ENCODE results near the gene PTPN14.

The PTPN14 gene

DNA sequence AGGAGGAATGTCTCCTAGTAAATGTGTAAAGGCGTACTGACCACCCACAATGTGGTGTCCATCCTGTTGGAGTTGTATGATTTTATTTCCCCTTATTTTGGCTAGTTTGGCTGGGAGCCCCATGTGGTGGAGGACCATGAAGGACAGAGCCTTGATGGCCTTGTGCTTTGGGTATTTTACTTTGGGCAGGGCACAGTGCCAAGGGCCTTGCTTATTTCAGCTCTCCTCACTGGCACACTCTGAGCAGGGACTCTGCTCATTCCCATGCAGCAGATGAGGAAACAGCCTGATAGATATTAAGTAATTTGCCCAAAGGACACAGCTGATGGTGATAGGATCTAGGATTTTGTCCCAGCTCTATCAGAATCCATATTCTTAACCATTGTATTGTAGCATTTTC lies 220.2 kb downstream of the PTPN14 start:
- ChIA-PET CTCF (interaction anchor here (0.6 to 11.8 kb wide), 45 partner anchors 7 to 1208 kb away, joined by 3 to 452 read pairs (median 10); partner anchors contain the start of gene SMYD2), POLR2A (no interaction called here)
- TF ChIP-seq, protein P1, sequence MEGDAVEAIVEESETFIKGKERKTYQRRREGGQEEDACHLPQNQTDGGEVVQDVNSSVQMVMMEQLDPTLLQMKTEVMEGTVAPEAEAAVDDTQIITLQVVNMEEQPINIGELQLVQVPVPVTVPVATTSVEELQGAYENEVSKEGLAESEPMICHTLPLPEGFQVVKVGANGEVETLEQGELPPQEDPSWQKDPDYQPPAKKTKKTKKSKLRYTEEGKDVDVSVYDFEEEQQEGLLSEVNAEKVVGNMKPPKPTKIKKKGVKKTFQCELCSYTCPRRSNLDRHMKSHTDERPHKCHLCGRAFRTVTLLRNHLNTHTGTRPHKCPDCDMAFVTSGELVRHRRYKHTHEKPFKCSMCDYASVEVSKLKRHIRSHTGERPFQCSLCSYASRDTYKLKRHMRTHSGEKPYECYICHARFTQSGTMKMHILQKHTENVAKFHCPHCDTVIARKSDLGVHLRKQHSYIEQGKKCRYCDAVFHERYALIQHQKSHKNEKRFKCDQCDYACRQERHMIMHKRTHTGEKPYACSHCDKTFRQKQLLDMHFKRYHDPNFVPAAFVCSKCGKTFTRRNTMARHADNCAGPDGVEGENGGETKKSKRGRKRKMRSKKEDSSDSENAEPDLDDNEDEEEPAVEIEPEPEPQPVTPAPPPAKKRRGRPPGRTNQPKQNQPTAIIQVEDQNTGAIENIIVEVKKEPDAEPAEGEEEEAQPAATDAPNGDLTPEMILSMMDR (IDR thresholded peaks at IDR 0.05; ENCODE audit: control extremely low read depth, extremely low read depth, low read depth, missing control alignments), result no peak
- no peak for DNase-seq (ENCODE audit: extremely low spot score)

DNA sequence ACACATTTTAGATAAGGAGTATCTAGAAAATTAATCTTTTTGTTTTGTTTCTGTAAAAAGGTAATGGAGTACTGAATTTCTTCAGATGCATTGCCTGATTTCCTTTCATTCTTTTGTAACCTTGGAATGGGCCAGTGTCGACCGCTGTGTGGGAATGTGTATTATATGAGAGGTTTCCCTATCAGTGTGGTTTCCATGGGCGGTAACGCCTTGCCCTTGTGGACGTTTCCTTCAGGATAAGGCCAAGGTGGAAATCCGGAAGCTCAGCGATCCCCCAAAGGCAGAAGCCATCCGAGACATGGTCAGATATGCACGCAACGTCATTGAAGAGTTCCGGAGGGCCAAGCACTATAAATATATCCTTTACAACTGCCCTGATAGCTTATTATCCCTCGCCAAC lies 220.7 kb downstream of the PTPN14 start:
- TF ChIP-seq, protein P1 (IDR thresholded peaks at IDR 0.05; ENCODE audit: control extremely low read depth, extremely low read depth, low read depth, missing control alignments), result no peak
- POLR2A ChIA-PET, result no interaction called here
- CTCF ChIA-PET, result interaction anchor here (0.9 to 11.8 kb wide), 27 partner anchors 14 to 1207 kb away, joined by 3 to 452 read pairs (median 15); partner anchors contain the start of gene SMYD2
- DNase-seq (ENCODE audit: extremely low spot score), result no peak

DNA sequence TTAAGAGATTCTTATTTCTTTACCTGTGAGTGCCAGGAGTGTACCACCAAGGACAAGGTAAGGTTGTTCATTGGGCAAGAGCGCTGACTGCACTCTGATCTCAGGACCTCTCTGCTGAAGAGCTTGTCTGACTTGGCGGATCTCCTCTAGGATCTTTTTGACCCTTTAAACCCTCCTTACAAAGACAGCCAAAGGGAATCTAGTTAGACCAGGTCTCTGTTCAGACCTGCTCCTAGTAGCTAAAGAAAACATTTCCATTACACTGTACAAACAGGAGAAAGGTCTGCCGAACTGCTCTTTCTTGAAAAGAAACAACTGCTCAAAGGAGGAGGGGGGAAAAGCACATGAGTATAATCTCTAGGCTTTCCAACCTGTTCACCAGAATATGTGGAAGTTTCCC lies 221.2 kb downstream of the PTPN14 start:
- TF ChIP-seq, protein P1 (IDR thresholded peaks at IDR 0.05; ENCODE audit: control extremely low read depth, extremely low read depth, low read depth, missing control alignments), result no peak
- ChIA-PET POLR2A (no interaction called here), CTCF (interaction anchor here (0.9 to 11.8 kb wide), 26 partner anchors 14 to 1207 kb away, joined by 3 to 452 read pairs (median 11); partner anchors contain the start of gene SMYD2)
- no peak for DNase-seq (ENCODE audit: extremely low spot score)

DNA sequence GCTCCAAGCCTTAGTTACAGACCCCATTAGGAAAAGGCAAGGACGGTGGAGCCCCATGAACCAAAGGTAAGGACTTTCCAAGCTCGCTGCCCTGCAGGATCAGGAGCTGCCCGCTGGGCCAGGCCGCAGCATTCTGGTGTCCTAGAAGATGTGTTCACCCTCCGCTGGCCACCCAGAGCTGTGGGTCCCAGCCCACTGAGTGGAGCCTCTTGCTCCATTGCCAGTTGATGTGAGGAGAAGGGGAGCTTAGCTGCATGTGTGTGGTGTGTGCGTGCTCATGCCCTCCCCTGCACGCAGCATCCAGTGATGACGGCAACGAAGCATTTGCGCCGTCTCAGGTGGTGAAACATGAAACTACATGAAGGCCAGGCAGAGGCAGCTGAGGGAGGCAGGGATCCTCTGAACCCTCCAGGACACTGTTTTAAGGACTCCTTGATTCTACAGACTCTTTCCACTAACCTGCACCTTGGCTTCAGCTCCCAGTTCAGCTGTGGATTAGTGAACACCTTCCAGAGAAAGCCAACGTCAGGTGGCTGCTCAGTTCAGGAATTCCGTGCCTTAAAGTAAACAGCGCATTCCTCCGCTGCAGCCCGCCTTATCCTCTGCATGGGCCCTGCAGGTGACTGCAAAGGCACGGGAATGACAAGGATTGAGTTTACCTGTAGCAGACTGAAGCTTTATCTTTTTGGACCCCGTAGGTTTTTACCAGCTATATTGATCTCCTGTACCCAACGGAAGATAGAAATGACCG lies 221.8 kb downstream of the PTPN14 start:
- no peak for DNase-seq (ENCODE audit: extremely low spot score)
- ChIA-PET POLR2A (no interaction called here), CTCF (interaction anchor here (0.7 to 11.8 kb wide), 39 partner anchors 13 to 1206 kb away, joined by 3 to 452 read pairs (median 5); partner anchors contain the start of gene SMYD2)
- TF ChIP-seq, protein P1 (IDR thresholded peaks at IDR 0.05; ENCODE audit: control extremely low read depth, extremely low read depth, low read depth, missing control alignments), result no peak

DNA sequence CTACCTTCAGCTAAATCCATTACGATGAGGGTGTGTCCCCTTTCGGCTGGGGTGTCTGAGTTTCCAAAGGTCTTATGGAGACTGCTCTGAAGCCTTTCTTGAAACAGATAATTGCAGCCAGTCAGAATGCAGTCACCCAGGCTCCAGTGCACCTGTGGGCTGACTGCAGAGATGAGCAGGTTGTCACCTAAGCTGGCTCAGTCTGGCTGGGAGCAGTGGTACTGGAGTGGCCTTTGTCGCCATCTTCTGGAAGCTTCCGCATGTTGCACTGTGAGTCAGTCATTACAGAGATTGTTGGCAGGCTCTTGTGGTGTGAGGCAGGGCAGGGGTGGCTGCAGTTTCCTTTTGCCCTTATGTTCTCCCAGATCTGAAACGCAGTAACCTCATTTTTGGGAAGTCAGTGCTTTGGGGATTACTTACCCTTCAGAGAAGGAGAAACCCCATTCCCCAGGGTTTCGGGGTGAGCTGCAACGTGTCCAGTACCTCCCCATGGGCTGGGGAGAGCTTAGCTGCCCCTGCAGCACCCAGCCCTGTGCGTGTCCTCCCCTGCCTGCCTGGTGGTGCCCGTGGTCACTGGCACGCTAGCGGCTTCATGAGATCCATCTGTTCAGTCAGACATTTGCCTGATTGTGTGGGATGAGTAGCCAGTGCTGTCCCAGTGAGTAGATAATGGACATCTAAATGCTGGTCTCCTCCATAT lies 222.5 kb downstream of the PTPN14 start:
- CTCF ChIA-PET, result interaction anchor here (0.7 to 11.8 kb wide), 45 partner anchors 12 to 1205 kb away, joined by 3 to 452 read pairs (median 4); partner anchors contain the start of gene SMYD2
- TF ChIP-seq, protein P1 (IDR thresholded peaks at IDR 0.05; ENCODE audit: control extremely low read depth, extremely low read depth, low read depth, missing control alignments), result peak; percentile 96
- POLR2A ChIA-PET, result no interaction called here
- peak; percentile 82 for DNase-seq (ENCODE audit: extremely low spot score)

DNA sequence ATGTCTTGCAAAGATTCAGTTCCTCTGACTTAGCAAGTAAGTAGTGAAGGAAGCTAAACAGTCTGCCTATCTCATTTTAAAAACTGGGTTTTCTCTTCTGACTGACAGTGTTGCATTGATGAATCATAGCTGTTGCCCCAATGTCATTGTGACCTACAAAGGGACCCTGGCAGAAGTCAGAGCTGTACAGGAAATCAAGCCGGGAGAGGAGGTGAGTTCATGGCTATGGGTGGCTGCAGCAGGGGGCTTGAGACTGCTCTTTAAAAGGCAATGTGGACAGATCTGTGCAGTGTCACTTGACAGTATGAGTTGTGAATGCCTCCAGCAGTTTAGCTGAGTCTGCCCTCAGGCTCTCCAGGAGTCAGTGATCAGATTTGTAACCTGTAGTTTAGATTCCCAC lies 223.9 kb downstream of the PTPN14 start:
- CTCF ChIA-PET, result interaction anchor here (1.2 to 11.8 kb wide), 20 partner anchors 11 to 1198 kb away, joined by 3 to 452 read pairs (median 12); no protein-coding TSS in a partner anchor

More for the DNA sequence above, 223.9 kb downstream of the PTPN14 start:
- no peak for DNase-seq (ENCODE audit: extremely low spot score)
- POLR2A ChIA-PET, result interaction anchor here (0.9 kb wide), 1 partner anchor 113 kb away, joined by 3 read pairs; no protein-coding TSS in a partner anchor
- TF ChIP-seq, protein P1 (IDR thresholded peaks at IDR 0.05; ENCODE audit: control extremely low read depth, extremely low read depth, low read depth, missing control alignments), result no peak
